ENCODE results near the gene SS18L1.
A peak's percentile ranks its signal among the peaks of the same experiment; 100 is the strongest.

Gene SS18L1

GRCh38 chr20:62150310-62150575, 6.7 kb downstream of the SS18L1 start:
- DNase-seq (ENCODE audit: low read depth), result no peak
- TF ChIP-seq CTCF (conservative IDR thresholded peaks at IDR 0.05; ENCODE audit: low read length), result no peak

GRCh38 chr20:62151225-62151624, 7.7 kb downstream of the SS18L1 start:
- DNase-seq (ENCODE audit: low read depth), result no peak
- no peak for TF ChIP-seq CTCF (conservative IDR thresholded peaks at IDR 0.05; ENCODE audit: low read length)

More at GRCh38 chr20:62150310-62150575, 6.7 kb downstream of the SS18L1 start:
- no peak overlapping the region for H3K4me3 ChIP-seq (ENCODE audit: low read length)

GRCh38 chr20:62151835-62152364, 8.3 kb downstream of the SS18L1 start:
- no peak for DNase-seq (ENCODE audit: low read depth)
- no peak overlapping the region for H3K4me3 ChIP-seq (ENCODE audit: low read length)
- TF ChIP-seq CTCF (conservative IDR thresholded peaks at IDR 0.05; ENCODE audit: low read length), result no peak

More at GRCh38 chr20:62151225-62151624, 7.7 kb downstream of the SS18L1 start:
- no peak overlapping the region for H3K4me3 ChIP-seq (ENCODE audit: low read length)

GRCh38 chr20:62155428-62156253, 12.1 kb downstream of the SS18L1 start:
- DNase-seq (ENCODE audit: low read depth), result no peak

GRCh38 chr20:62156254-62156556, 12.6 kb downstream of the SS18L1 start:
- no peak for TF ChIP-seq CTCF (conservative IDR thresholded peaks at IDR 0.05; ENCODE audit: low read length)
- no peak for DNase-seq (ENCODE audit: low read depth)
- H3K4me3 ChIP-seq (ENCODE audit: low read length), result no peak overlapping the region

More at GRCh38 chr20:62155428-62156253, 12.1 kb downstream of the SS18L1 start:
- no peak overlapping the region for H3K4me3 ChIP-seq (ENCODE audit: low read length)
- TF ChIP-seq CTCF (conservative IDR thresholded peaks at IDR 0.05; ENCODE audit: low read length), result no peak

- DNase-seq (ENCODE audit: low read depth), result peak; percentile 37
- TF ChIP-seq CTCF (conservative IDR thresholded peaks at IDR 0.05; ENCODE audit: low read length), result peak; percentile 64
- no peak overlapping the region for H3K4me3 ChIP-seq (ENCODE audit: low read length)
Observed at GRCh38 chr20:62156592-62157386, 13.2 kb downstream of the SS18L1 start.
